Type B pancreatic cell (in vitro differentiated cells): ENCODE measurements around the gene TMEM215. TPM values are rescaled to one million over a fixed set of nuclear protein-coding genes. Genes with fewer than 3 reads are reported as not detected.

Experiments used
- DNase-seq: peaks from one replicate; pipeline ENCODE4 v3.0.0; 2021; ENCODE audit warnings: mixed read lengths; ENCODE audit not compliant: unreplicated experiment; ENCODE audit errors: extremely low spot score
- H3K27ac Mint-ChIP-seq: 2 replicates; pipeline ENCODE4 v1.8.0; 2021; ENCODE audit warnings: mild to moderate bottlenecking, mixed read lengths
- H3K27me3 Mint-ChIP-seq: 2 replicates; pipeline ENCODE4 v1.8.0; 2021; ENCODE audit warnings: mixed read lengths
- H3K36me3 Mint-ChIP-seq: 2 replicates; pipeline ENCODE4 v1.8.0; 2021; ENCODE audit warnings: mixed read lengths
- H3K4me1 Mint-ChIP-seq: one replicate; pipeline ENCODE4 v1.8.0; 2021; ENCODE audit warnings: mixed read lengths; ENCODE audit not compliant: unreplicated experiment
- H3K4me3 Mint-ChIP-seq: 2 replicates; pipeline ENCODE4 v1.8.0; 2021; ENCODE audit warnings: mild to moderate bottlenecking, mixed read lengths
- H3K9me3 Mint-ChIP-seq: 2 replicates; pipeline ENCODE4 v1.8.0; 2021; ENCODE audit warnings: mixed read lengths
- total RNA-seq: library from RNA; stranded (reverse); gene quantifications from 2 replicates; pipeline ENCODE4 v1.2.1, GENCODE V29; 2021; ENCODE audit warnings: low replicate concordance
- TF ChIP-seq, protein P1 (sequence below): fragments of 200-600 bp; sonication (generic); conservative IDR thresholded peaks from 2 replicates; pipeline ENCODE4 v1.5.0; 2021; ENCODE audit warnings: antibody characterized with exemption, mild to moderate bottlenecking

The TMEM215 gene
- total RNA-seq, 1 donor from 2014 or later = 0.27 TPM

GRCh38 chr9:32820322-32820721 is 37.0 kb downstream of the TMEM215 start:
- H3K4me1 Mint-ChIP-seq = no peaks in the 10 kb centered on the region
- peaks cover 55% of the 10 kb centered on the region for H3K27me3 Mint-ChIP-seq
- TF ChIP-seq, protein P1, sequence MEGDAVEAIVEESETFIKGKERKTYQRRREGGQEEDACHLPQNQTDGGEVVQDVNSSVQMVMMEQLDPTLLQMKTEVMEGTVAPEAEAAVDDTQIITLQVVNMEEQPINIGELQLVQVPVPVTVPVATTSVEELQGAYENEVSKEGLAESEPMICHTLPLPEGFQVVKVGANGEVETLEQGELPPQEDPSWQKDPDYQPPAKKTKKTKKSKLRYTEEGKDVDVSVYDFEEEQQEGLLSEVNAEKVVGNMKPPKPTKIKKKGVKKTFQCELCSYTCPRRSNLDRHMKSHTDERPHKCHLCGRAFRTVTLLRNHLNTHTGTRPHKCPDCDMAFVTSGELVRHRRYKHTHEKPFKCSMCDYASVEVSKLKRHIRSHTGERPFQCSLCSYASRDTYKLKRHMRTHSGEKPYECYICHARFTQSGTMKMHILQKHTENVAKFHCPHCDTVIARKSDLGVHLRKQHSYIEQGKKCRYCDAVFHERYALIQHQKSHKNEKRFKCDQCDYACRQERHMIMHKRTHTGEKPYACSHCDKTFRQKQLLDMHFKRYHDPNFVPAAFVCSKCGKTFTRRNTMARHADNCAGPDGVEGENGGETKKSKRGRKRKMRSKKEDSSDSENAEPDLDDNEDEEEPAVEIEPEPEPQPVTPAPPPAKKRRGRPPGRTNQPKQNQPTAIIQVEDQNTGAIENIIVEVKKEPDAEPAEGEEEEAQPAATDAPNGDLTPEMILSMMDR = no peak
- no peaks in the 10 kb centered on the region for H3K36me3 Mint-ChIP-seq
- no peak overlapping the region for H3K4me3 Mint-ChIP-seq
- no peaks in the 10 kb centered on the region for H3K9me3 Mint-ChIP-seq
- H3K27ac Mint-ChIP-seq = no peak overlapping the region
- DNase-seq = no peak

GRCh38 chr9:32823101-32823500 is 39.8 kb downstream of the TMEM215 start:
- Mint-ChIP-seq H3K27me3 (peaks cover 50% of the 10 kb centered on the region), H3K27ac (no peak overlapping the region), H3K9me3 (peaks cover 4% of the 10 kb centered on the region), H3K36me3 (no peaks in the 10 kb centered on the region), H3K4me1 (no peaks in the 10 kb centered on the region), H3K4me3 (no peak overlapping the region)
- DNase-seq = no peak
- TF ChIP-seq, protein P1 = no peak

- Mint-ChIP-seq H3K36me3 (no peaks in the 10 kb centered on the region), H3K27me3 (peaks cover 45% of the 10 kb centered on the region), H3K27ac (no peak overlapping the region), H3K4me1 (no peaks in the 10 kb centered on the region), H3K9me3 (peaks cover 4% of the 10 kb centered on the region), H3K4me3 (no peak overlapping the region)
- DNase-seq = no peak
- TF ChIP-seq, protein P1 = no peak
These were observed 40.2 kb downstream of the TMEM215 start for GRCh38 chr9:32823551-32823950.

GRCh38 chr9:32825203-32825602 is 41.9 kb downstream of the TMEM215 start:
- Mint-ChIP-seq H3K27me3 (peaks cover 42% of the 10 kb centered on the region), H3K27ac (no peak overlapping the region)

GRCh38 chr9:32828861-32829260 is 45.5 kb downstream of the TMEM215 start:
- peaks cover 4% of the 10 kb centered on the region for H3K9me3 Mint-ChIP-seq
- H3K36me3 Mint-ChIP-seq = no peaks in the 10 kb centered on the region
- peaks cover 55% of the 10 kb centered on the region for H3K27me3 Mint-ChIP-seq
- TF ChIP-seq, protein P1 = no peak
- H3K4me1 Mint-ChIP-seq = no peaks in the 10 kb centered on the region
- no peak for DNase-seq
- H3K27ac Mint-ChIP-seq = no peak overlapping the region
- H3K4me3 Mint-ChIP-seq = no peak overlapping the region

More at GRCh38 chr9:32825203-32825602, 41.9 kb downstream of the TMEM215 start:
- Mint-ChIP-seq H3K4me1 (no peaks in the 10 kb centered on the region), H3K4me3 (no peak overlapping the region), H3K36me3 (no peaks in the 10 kb centered on the region), H3K9me3 (peaks cover 4% of the 10 kb centered on the region)
- TF ChIP-seq, protein P1 = no peak
- DNase-seq = no peak

GRCh38 chr9:32832346-32832745 is 49.0 kb downstream of the TMEM215 start:
- no peak for DNase-seq
- TF ChIP-seq, protein P1 = no peak
- no peak overlapping the region for H3K4me3 Mint-ChIP-seq
- no peaks in the 10 kb centered on the region for H3K4me1 Mint-ChIP-seq
- H3K36me3 Mint-ChIP-seq = no peaks in the 10 kb centered on the region
- peaks cover 49% of the 10 kb centered on the region for H3K27me3 Mint-ChIP-seq
- H3K27ac Mint-ChIP-seq = no peak overlapping the region
- peaks cover 4% of the 10 kb centered on the region for H3K9me3 Mint-ChIP-seq
